ENCODE measurements around the gene NPHP1. TPM values are rescaled to one million over a fixed set of nuclear protein-coding genes. Genes with fewer than 3 reads are reported as not detected.
"Not testable (repeated sequence)": the region's sequence is repeated elsewhere in the genome, so short reads cannot be mapped to it uniquely, and the experiment has no call there.

NPHP1 gene
- polyA plus RNA-seq, 1 donor from 2014 or later: 8.0 TPM

DNA sequence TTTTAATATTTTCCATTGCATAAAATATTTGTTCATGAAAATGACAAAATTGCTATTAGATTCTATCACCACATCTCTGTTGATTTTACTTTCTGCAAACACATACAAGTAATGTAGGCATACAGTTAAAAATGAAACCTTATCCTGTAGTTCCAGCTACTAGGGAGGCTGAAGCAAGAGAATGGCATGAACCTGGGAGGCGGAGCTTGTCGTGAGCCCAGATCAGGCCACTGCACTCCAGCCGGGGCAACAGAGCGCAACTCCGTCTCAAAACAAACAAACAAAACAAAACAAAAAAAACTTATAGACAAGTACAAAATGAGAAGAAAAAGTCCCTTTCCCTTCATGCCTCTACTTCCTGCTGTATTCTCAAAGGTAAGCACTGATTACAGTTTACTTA, 29.7 kb upstream of the NPHP1 start:
- H3K27me3 ChIP-seq (ENCODE audit: insufficient read depth, low read depth, low read length); H3F3A ChIP-seq (ENCODE audit: insufficient read depth, low read length, poor library complexity, severe bottlenecking); H2AFZ ChIP-seq (ENCODE audit: low read depth, low read length); H4K20me1 ChIP-seq (ENCODE audit: insufficient read depth); H3K4me3 ChIP-seq (ENCODE audit: low read length); H3K27ac ChIP-seq (ENCODE audit: low read length); H3K9ac ChIP-seq (ENCODE audit: low read length); H3K9me3 ChIP-seq (ENCODE audit: low read length); H3K79me2 ChIP-seq (replicated peaks; ENCODE audit: insufficient read depth, low read length); H3K36me3 ChIP-seq (ENCODE audit: insufficient read depth, low read length); H3K4me2 ChIP-seq (ENCODE audit: low read length); H3K9me2 ChIP-seq (ENCODE audit: insufficient read depth, low read length): not testable (repeated sequence)

DNA sequence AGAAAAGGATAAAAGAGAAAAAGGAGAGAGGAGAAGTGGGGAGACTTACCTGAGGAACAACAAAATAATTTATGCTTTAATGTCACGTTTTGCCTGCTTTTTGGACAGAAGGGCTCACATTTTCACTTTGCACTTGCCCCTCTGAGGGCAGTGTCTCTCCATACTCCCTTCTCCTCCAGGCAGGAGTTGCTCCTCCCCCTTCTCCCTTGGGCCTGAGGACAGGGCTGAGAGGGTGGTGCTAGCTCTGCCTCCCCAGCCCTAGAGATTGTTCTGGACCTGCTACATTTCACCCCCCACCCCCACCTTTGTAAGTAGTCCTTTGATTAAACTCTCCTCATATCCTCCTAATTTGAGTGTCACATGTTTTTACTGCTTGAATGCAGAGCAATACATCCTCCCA, 25.1 kb upstream of the NPHP1 start:
- not testable (repeated sequence) for H2AFZ ChIP-seq (ENCODE audit: low read depth, low read length); H3K9me2 ChIP-seq (ENCODE audit: insufficient read depth, low read length); H4K20me1 ChIP-seq (ENCODE audit: insufficient read depth); H3K4me3 ChIP-seq (ENCODE audit: low read length); H3F3A ChIP-seq (ENCODE audit: insufficient read depth, low read length, poor library complexity, severe bottlenecking); H3K9ac ChIP-seq (ENCODE audit: low read length); H3K4me2 ChIP-seq (ENCODE audit: low read length); H3K36me3 ChIP-seq (ENCODE audit: insufficient read depth, low read length); H3K79me2 ChIP-seq (replicated peaks; ENCODE audit: insufficient read depth, low read length); H3K27ac ChIP-seq (ENCODE audit: low read length); H3K27me3 ChIP-seq (ENCODE audit: insufficient read depth, low read depth, low read length); H3K9me3 ChIP-seq (ENCODE audit: low read length)

DNA sequence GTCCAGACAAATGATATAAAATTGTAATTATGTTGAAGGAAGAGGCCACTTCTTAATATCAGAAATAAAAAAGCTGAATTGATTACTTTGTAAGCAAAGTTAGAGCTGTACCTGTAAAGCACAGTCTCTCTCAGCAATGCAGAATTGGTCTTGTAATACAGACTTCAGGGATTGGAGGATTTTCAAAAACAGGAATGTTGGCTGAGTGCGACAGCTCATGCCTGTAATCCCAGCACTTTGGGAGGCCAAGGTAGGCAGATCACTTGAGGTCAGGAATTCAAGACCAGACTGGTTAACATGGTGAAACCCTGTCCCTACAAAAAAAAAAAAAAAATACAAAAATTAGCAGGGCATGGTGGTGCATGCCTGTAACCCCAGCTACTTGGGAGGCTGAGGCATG, 17.8 kb upstream of the NPHP1 start:
- not testable (repeated sequence) for H3K9me2 ChIP-seq (ENCODE audit: insufficient read depth, low read length); H2AFZ ChIP-seq (ENCODE audit: low read depth, low read length); H3K9ac ChIP-seq (ENCODE audit: low read length); H3K4me3 ChIP-seq (ENCODE audit: low read length); H3K9me3 ChIP-seq (ENCODE audit: low read length); H3K27ac ChIP-seq (ENCODE audit: low read length); H3K27me3 ChIP-seq (ENCODE audit: insufficient read depth, low read depth, low read length); H3K36me3 ChIP-seq (ENCODE audit: insufficient read depth, low read length); H3K4me2 ChIP-seq (ENCODE audit: low read length); H3K79me2 ChIP-seq (replicated peaks; ENCODE audit: insufficient read depth, low read length); H3F3A ChIP-seq (ENCODE audit: insufficient read depth, low read length, poor library complexity, severe bottlenecking); H4K20me1 ChIP-seq (ENCODE audit: insufficient read depth)

DNA sequence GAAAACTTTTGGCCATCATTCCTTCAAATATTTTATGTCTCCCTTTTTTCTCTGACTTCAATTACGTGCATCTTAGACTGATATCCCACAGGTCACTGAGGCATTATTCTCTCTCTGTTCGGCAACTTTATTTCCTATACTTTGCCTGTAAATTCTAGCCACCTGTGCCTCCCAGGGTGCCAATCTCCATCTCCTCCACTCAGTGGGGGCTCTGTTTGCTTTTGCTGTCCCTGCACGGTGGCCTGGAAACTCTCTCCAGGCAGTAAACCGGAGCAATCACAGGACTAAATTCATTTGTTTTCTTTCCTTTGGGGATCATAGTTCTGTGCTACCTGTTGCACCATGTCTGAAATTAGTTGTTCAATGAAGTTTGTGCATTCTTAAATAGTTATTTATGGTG, 17.1 kb upstream of the NPHP1 start:
- H3K9ac ChIP-seq (ENCODE audit: low read length): no peak overlapping the region

More for the DNA sequence above, 17.1 kb upstream of the NPHP1 start:
- no peaks in the 10 kb centered on the region for H3K27me3 ChIP-seq (ENCODE audit: insufficient read depth, low read depth, low read length)
- H3F3A ChIP-seq (ENCODE audit: insufficient read depth, low read length, poor library complexity, severe bottlenecking): no peaks in the 10 kb centered on the region
- no peak overlapping the region for H2AFZ ChIP-seq (ENCODE audit: low read depth, low read length)
- no peak overlapping the region for H3K27ac ChIP-seq (ENCODE audit: low read length)
- no peaks in the 10 kb centered on the region for H3K79me2 ChIP-seq (replicated peaks; ENCODE audit: insufficient read depth, low read length)
- H3K4me2 ChIP-seq (ENCODE audit: low read length): no peak overlapping the region
- no peaks in the 10 kb centered on the region for H3K9me2 ChIP-seq (ENCODE audit: insufficient read depth, low read length)
- no peaks in the 10 kb centered on the region for H3K36me3 ChIP-seq (ENCODE audit: insufficient read depth, low read length)
- H3K4me3 ChIP-seq (ENCODE audit: low read length): no peak overlapping the region
- TF ChIP-seq SMC3 (conservative IDR thresholded peaks at IDR 0.05; ENCODE audit: poor library complexity) (no peak), MXI1 (conservative IDR thresholded peaks at IDR 0.05; ENCODE audit: poor library complexity, severe bottlenecking) (no peak), EZH2 (IDR thresholded peaks at IDR 0.05; ENCODE audit: borderline replicate concordance, insufficient read depth, low read length, poor library complexity, severe bottlenecking) (no peak), RAD21 (conservative IDR thresholded peaks at IDR 0.05) (no peak), TAF1 (IDR thresholded peaks at IDR 0.05; ENCODE audit: low read depth) (no peak), EP300 (conservative IDR thresholded peaks at IDR 0.05; ENCODE audit: poor library complexity, severe bottlenecking) (no peak), POLR2AphosphoS5 (IDR thresholded peaks at IDR 0.05) (no peak)
- TF ChIP-seq, protein P1, sequence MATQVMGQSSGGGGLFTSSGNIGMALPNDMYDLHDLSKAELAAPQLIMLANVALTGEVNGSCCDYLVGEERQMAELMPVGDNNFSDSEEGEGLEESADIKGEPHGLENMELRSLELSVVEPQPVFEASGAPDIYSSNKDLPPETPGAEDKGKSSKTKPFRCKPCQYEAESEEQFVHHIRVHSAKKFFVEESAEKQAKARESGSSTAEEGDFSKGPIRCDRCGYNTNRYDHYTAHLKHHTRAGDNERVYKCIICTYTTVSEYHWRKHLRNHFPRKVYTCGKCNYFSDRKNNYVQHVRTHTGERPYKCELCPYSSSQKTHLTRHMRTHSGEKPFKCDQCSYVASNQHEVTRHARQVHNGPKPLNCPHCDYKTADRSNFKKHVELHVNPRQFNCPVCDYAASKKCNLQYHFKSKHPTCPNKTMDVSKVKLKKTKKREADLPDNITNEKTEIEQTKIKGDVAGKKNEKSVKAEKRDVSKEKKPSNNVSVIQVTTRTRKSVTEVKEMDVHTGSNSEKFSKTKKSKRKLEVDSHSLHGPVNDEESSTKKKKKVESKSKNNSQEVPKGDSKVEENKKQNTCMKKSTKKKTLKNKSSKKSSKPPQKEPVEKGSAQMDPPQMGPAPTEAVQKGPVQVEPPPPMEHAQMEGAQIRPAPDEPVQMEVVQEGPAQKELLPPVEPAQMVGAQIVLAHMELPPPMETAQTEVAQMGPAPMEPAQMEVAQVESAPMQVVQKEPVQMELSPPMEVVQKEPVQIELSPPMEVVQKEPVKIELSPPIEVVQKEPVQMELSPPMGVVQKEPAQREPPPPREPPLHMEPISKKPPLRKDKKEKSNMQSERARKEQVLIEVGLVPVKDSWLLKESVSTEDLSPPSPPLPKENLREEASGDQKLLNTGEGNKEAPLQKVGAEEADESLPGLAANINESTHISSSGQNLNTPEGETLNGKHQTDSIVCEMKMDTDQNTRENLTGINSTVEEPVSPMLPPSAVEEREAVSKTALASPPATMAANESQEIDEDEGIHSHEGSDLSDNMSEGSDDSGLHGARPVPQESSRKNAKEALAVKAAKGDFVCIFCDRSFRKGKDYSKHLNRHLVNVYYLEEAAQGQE (IDR thresholded peaks at IDR 0.05; ENCODE audit: borderline replicate concordance): no peak
- TF ChIP-seq, protein P2, sequence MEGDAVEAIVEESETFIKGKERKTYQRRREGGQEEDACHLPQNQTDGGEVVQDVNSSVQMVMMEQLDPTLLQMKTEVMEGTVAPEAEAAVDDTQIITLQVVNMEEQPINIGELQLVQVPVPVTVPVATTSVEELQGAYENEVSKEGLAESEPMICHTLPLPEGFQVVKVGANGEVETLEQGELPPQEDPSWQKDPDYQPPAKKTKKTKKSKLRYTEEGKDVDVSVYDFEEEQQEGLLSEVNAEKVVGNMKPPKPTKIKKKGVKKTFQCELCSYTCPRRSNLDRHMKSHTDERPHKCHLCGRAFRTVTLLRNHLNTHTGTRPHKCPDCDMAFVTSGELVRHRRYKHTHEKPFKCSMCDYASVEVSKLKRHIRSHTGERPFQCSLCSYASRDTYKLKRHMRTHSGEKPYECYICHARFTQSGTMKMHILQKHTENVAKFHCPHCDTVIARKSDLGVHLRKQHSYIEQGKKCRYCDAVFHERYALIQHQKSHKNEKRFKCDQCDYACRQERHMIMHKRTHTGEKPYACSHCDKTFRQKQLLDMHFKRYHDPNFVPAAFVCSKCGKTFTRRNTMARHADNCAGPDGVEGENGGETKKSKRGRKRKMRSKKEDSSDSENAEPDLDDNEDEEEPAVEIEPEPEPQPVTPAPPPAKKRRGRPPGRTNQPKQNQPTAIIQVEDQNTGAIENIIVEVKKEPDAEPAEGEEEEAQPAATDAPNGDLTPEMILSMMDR (IDR thresholded peaks at IDR 0.05; ENCODE audit: poor library complexity, severe bottlenecking): no peak
- H4K20me1 ChIP-seq (ENCODE audit: insufficient read depth): no peaks in the 10 kb centered on the region
- H3K9me3 ChIP-seq (ENCODE audit: low read length): no peaks in the 10 kb centered on the region
